Pancreas (tissue), 10 donors: ENCODE results near the gene RPL9. TPM values are rescaled to one million over a fixed set of nuclear protein-coding genes. Genes with fewer than 3 reads are reported as not detected.

ENCODE experiments used
- ATAC-seq, 4 donors: fragments of 200-7000 bp; cut with Tn5 transposase; one replicate each; pipeline versions ENCODE4 v1.8.0 to v1.9.1; 2020; ENCODE audit warnings: mild to moderate bottlenecking in 4 of 4, moderate library complexity in 4 of 4
- DNase-seq, 6 donors: peaks; one replicate each; pipeline ENCODE4 v3.0.0-alpha.2; 2020
- FAIRE-seq: peaks from 2 replicates; lab custom pipeline; 2012; peaks lifted over from hg19 to GRCh38; lab: Jason Lieb, UNC
- H3K27ac ChIP-seq, 4 donors: fragments of 200-600 bp; sonication (generic); 1 replicate in 3 of 4; 2 replicates in 1 of 4; pipeline versions ENCODE4 v1.5.0 to v1.8.0; 2020
- H3K27me3 ChIP-seq, 4 donors: fragments of 200-600 bp; one replicate each; pipeline ENCODE4 v1.8.0; 2021
- H3K36me3 ChIP-seq, 3 donors: fragments of 200-600 bp; sonication (generic) in 1 of 3; one replicate each; pipeline versions ENCODE4 v1.5.0 to v1.8.0; 2020 to 2021
- H3K4me1 ChIP-seq, 3 donors: fragments of 200-600 bp; one replicate each; pipeline ENCODE4 v1.8.0; 2021
- H3K4me3 ChIP-seq, 4 donors: fragments of 200-600 bp; sonication (generic) in 2 of 4; one replicate each; pipeline versions ENCODE4 v1.5.0 to v1.8.0; 2020 to 2021
- H3K9me3 ChIP-seq, 4 donors: fragments of 200-600 bp; one replicate each; pipeline ENCODE4 v1.8.0; 2021
- CTCF ChIP-seq, 4 donors: fragments of 200-600 bp; sonication (generic) in 3 of 4; IDR thresholded peaks; one replicate each; pipeline versions ENCODE4 v1.5.0 to v1.8.0; 2021; ENCODE audit warnings: antibody characterized with exemption in 4 of 4
- WGBS, 2 donors: extraction: QIAGEN DNeasy Blood & Tissue Kit; methylation state at CpG; one replicate each; pipeline ENCODE4 v1.1.7; 2013; 5-methylcytosine and 5-hydroxymethylcytosine counted together
- intact Hi-C, 3 donors: fragments of 100-400 bp; cut with DNase I; formaldehyde crosslinking; loops; one replicate each; pipeline versions ENCODE4 v1.11.1 to v1.14.2; 2022
- polyA plus RNA-seq, 2 donors: library from polyadenylated mRNA; stranded (reverse); fragments of 200-250 nt; gene quantifications; one replicate each; pipeline ENCODE4 v1.2.3, GENCODE V29; 2013
- total RNA-seq, 6 donors: library from RNA; stranded (reverse); fragmentation: NEBNext Ultra II Directional in 4 of 6; extraction: Animal tissue kit (Norgen Biotek cat#: 25700) in 4 of 6; gene quantifications; one replicate each; pipeline versions ENCODE4 v1.2.1 to v1.2.4, GENCODE V29; 2021 to 2023
- donor health status: healthy with polysubstance abuse.
- donor health status: DM: no; HTN: no; CAD: no; lungs with moderate emphysema.
- donor health status: DM: no; HTN: no; CAD: no.
- donor health status: control.
- donor health status: control.
- donor health status: Bipolar disorder and iron deficiency.
- donor health status: DM: yes; HTN: yes; CAD: no.
- donor health status: DM: no; HTN: no; CAD: no.
- donor health status: DM: no; HTN: no; CAD: no.
- donor health status: DM: yes; HTN: yes; CAD: no.

RPL9 gene
- total and polyA plus RNA-seq, 8 donors: 952 to 2,346 (median 1,219) TPM

GRCh38 chr4:39442998-39443397 lies 15.7 kb downstream of the RPL9 start:
- Histone ChIP-seq H3K27ac (no peak overlapping the region), H3K9me3 (no peaks in the 10 kb centered on the region), H3K27me3 (no peaks in the 10 kb centered on the region), H3K4me1 (no peaks in the 10 kb centered on the region), H3K36me3 (no peaks in the 10 kb centered on the region), H3K4me3 (no peak overlapping the region)
- no peak for FAIRE-seq
- no peak for TF ChIP-seq CTCF (IDR thresholded peaks at IDR 0.05)
- intact Hi-C loops: no loop called here
- no peak for ATAC-seq
- WGBS, 2 donors: 84 to 87% methylated on average over 4 of the region's 4 CpGs
- DNase-seq: no peak

GRCh38 chr4:39441593-39441992 lies 17.1 kb downstream of the RPL9 start:
- H3K27ac ChIP-seq: no peak overlapping the region
- 79 to 87% methylated on average over 2 of the region's 2 CpGs for WGBS, 2 donors
- no peak for ATAC-seq
- H3K4me1 ChIP-seq: no peaks in the 10 kb centered on the region
- H3K9me3 ChIP-seq: no peaks in the 10 kb centered on the region
- H3K27me3 ChIP-seq: no peaks in the 10 kb centered on the region
- no peak for TF ChIP-seq CTCF (IDR thresholded peaks at IDR 0.05)
- no peak overlapping the region for H3K4me3 ChIP-seq
- no peaks in the 10 kb centered on the region for H3K36me3 ChIP-seq
- no peak for FAIRE-seq
- DNase-seq: no peak
- intact Hi-C loops: no loop called here

- intact Hi-C loops: no loop called here
- ATAC-seq (peak in 3 of 4 donors; percentile 37 to 57 (median 57)), DNase-seq (no peak), FAIRE-seq (no peak)
- H3K27me3 ChIP-seq: no peaks in the 10 kb centered on the region
- no peaks in the 10 kb centered on the region for H3K36me3 ChIP-seq
- no peak overlapping the region for H3K4me3 ChIP-seq
- no peak for TF ChIP-seq CTCF (IDR thresholded peaks at IDR 0.05)
- H3K9me3 ChIP-seq: no peaks in the 10 kb centered on the region
- 70 to 78% methylated on average over 7 of the region's 7 CpGs for WGBS, 2 donors
- H3K27ac ChIP-seq: no peak overlapping the region
- H3K4me1 ChIP-seq: no peaks in the 10 kb centered on the region
Observed at GRCh38 chr4:39435659-39436563, 22.8 kb downstream of the RPL9 start.

GRCh38 chr4:39433878-39434492 lies 24.7 kb downstream of the RPL9 start:
- no peak for TF ChIP-seq CTCF (IDR thresholded peaks at IDR 0.05)
- H3K9me3 ChIP-seq: no peaks in the 10 kb centered on the region
- H3K4me1 ChIP-seq: no peaks in the 10 kb centered on the region
- H3K27ac ChIP-seq: no peak overlapping the region
- no peak for FAIRE-seq
- no peak for DNase-seq
- H3K4me3 ChIP-seq: no peak overlapping the region
- H3K36me3 ChIP-seq: no peaks in the 10 kb centered on the region
- no peak for ATAC-seq
- intact Hi-C loops: no loop called here
- 80 to 88% methylated on average over 11 of the region's 11 CpGs for WGBS, 2 donors
- H3K27me3 ChIP-seq: no peaks in the 10 kb centered on the region
